Urothelium cell line (cell line): ENCODE data around the gene PBRM1.

Experiments
- DNase-seq: peaks from one replicate; pipeline ENCODE4 v3.0.0; 2011; ENCODE audit warnings: low spot score, mixed read lengths
- FAIRE-seq: peaks from 2 replicates; lab custom pipeline; 2011; peaks lifted over from hg19 to GRCh38; lab: Jason Lieb, UNC

The PBRM1 gene

GRCh38 chr3:52513281-52513680 is 172.4 kb downstream of the PBRM1 start:
- DNase-seq (no peak), FAIRE-seq (no peak)

DNA sequence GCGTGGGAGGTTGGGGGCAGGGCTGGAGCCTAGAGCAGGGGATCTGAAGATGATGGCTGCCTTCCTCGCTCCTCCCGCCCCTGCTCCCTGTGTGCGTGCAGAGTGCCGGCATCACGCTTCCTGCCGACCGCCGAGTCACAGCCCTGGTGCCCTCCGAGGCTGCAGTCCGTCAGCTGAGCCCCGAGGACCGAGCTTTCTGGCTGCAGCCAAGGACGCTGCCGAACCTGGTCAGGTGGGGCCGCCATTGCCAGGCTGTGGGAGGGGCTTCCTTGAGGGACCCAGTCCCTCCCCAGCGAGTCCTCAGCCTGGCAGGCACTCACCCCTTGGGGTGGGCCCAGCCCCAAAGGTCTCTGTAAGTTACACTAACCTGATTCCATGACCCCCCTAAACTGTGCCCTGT is 173.0 kb downstream of the PBRM1 start:
- FAIRE-seq (no peak), DNase-seq (no peak)

DNA sequence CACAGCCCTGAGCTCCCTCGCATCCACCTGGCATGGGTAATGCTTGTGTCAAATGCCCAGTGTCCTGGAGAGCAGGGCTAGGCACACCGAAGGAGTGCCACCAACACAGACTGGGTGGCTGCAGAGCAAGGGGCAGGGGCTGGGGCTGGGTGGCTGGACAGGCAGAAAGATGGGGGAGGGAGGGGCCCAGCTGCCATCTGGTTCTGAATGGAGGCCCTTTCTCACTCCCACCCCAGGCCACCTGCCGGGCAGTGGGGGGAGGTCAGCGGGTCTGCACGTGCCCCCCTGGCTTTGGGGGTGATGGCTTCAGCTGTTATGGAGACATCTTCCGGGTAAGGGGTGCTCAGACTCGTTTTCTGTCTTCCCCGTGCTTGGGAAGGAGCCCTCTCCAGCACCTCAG is 173.6 kb downstream of the PBRM1 start:
- FAIRE-seq = no peak

GRCh38 chr3:52511509-52511908 is 174.2 kb downstream of the PBRM1 start:
- DNase-seq (no peak), FAIRE-seq (no peak)

More for the DNA sequence above, 173.6 kb downstream of the PBRM1 start:
- DNase-seq = no peak

DNA sequence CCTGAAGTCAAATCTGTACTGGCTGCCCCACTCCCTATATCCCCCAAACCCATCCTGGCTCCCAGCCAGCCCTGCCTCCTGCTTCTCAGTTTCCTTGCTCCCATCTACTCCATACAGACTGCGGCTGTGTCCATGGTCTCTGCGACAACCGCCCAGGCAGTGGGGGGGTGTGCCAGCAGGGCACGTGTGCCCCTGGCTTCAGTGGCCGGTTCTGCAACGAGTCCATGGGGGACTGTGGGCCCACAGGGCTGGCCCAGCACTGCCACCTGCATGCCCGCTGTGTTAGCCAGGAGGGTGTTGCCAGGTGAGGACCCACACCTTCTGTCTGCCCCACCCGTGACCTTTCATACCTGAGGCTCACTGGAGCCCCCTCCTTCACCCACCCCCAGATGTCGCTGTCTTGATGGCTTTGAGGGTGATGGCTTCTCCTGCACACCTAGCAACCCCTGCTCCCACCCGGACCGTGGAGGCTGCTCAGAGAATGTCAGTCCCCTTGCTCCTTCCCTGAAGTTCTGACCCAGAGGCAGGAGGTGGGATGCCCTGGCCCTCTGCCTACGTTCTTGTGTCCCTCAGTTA is 175.9 kb downstream of the PBRM1 start:
- DNase-seq (no peak), FAIRE-seq (no peak)

GRCh38 chr3:52507359-52507758 is 178.4 kb downstream of the PBRM1 start:
- peak; percentile 65 for FAIRE-seq
- peak; percentile 70 for DNase-seq

DNA sequence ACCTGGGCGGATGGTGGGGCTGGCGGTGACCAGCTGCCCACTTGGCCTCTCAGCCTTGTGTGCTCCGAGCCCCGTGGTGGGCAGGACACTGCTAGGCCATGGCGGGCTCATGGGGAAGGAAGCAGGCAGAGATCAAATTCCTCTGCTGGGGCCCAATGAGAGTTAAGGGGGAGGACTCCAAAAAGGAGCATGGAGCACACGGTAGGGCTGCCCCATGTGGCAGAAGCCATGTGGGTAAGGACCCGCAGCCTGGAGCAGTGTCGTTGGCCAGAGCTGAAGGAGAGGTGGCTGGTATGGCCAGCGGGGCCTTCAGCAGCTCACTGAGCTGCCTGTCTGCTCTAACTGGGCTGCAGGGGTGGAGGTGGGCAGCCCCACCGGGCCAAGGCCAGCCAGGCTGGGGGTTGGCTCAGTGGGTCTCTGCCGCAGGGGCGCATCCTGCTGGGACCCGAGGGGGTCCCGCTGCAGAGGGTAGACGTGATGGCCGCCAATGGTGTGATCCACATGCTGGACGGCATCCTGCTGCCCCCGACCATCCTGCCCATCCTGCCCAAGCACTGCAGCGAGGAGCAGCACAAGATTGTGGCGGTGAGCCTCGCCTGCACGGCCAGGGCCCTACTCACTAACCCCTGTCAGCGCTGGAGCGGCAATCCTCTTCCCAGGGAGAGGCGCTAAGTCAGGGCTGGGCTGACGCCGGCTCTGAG is 179.3 kb downstream of the PBRM1 start:
- DNase-seq = no peak
- FAIRE-seq = no peak

GRCh38 chr3:52504977-52505376 is 180.7 kb downstream of the PBRM1 start:
- DNase-seq (no peak), FAIRE-seq (no peak)

GRCh38 chr3:52503788-52504424 is 181.8 kb downstream of the PBRM1 start:
- DNase-seq = no peak
- FAIRE-seq = no peak

GRCh38 chr3:52502808-52503350 is 182.8 kb downstream of the PBRM1 start:
- DNase-seq (no peak), FAIRE-seq (no peak)

- no peak for FAIRE-seq
- DNase-seq = no peak
Measured at GRCh38 chr3:52502001-52502400, 183.7 kb downstream of the PBRM1 start.

- no peak for FAIRE-seq
- DNase-seq = no peak
Measured at GRCh38 chr3:52501046-52501445, 184.7 kb downstream of the PBRM1 start.

GRCh38 chr3:52498137-52499054 is 187.3 kb downstream of the PBRM1 start:
- FAIRE-seq (no peak), DNase-seq (no peak)

DNA sequence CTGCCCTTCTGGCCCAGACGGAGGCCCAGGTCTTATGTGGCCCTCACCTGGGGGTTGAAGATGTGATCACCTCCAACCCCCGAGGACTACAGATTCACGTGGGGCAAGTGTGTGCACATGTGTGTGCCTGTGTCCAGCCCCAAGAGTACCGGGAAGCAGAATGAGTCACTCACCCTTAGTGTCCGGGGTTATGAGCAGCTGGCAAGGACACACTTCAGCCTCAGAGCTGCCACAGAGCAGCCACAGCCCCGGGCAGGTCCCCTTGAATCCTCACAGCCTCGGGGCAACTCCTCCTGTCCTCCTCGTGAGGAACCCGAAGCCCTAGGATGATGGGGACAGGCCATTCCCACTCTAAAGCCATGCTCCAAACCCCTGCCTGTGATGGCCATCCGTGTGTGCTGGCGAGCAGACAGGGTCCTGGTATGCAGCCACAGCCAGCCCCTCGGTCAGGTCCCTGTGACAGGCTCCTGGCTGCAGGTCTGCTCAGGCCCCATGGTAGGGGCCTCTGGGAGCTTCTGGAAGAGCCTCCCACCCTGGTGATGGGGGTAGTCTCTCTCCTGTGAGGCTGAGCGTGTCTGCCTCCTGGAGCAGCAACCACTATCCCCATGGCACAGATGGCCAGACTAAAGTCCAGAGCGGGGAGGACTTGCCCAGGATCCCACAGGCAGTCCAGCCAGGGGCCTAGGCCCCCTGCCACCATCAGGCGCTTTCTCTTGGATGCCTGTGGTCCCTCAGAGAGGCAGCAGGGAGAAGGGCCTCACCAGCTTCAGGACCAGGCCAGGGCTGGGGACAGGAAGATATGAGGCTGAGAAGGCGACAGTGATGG is 189.7 kb downstream of the PBRM1 start:
- no peak for DNase-seq
- FAIRE-seq = no peak
